Endothelial cell of umbilical vein (primary cell): ENCODE data around the gene ERGIC2. TPM values are rescaled to one million over a fixed set of nuclear protein-coding genes. Genes with fewer than 3 reads are reported as not detected.

Experiments
- BruUV-seq: library from RNA; stranded (reverse); fragments of 400-500 nt; replicated peaks from 2 replicates; lab custom pipeline; 2021; lab: Mats Ljungman, UMichigan
- CTCF ChIA-PET: fragments of 300-600, 350-600 bp; sonication (Branson Sonifier 250); formaldehyde crosslinking; loops from one replicate; lab custom pipeline; 2021; ENCODE audit warnings: antibody characterized with exemption, inconsistent platforms; lab: Charles Lee
- POLR2A ChIA-PET: fragments of 300-600, 350-600 bp; sonication (Branson Sonifier 250); formaldehyde crosslinking; loops from one replicate; lab custom pipeline; 2021; ENCODE audit warnings: antibody characterized with exemption, inconsistent platforms; lab: Charles Lee
- DNase-seq: peaks from one replicate; pipeline ENCODE4 v3.0.0-alpha.2; 2011; ENCODE audit warnings: low read depth, low spot score
- FAIRE-seq: peaks from 2 replicates; lab custom pipeline; 2011; peaks lifted over from hg19 to GRCh38; lab: Jason Lieb, UNC
- H2AFZ ChIP-seq: 2 replicates; pipeline ENCODE4 v1.6.0; 2012; ENCODE audit warnings: low read depth, low read length, control low read depth, inconsistent platforms
- H3K27ac ChIP-seq: 2 replicates; pipeline ENCODE4 v1.5.1; 2011; ENCODE audit warnings: low read depth, mild to moderate bottlenecking, control low read depth, low read length, moderate library complexity; ENCODE audit not compliant: insufficient read depth
- H3K27me3 ChIP-seq, 2 experiments: 2 replicates each; pipeline versions ENCODE4 v1.6.0 to v1.6.1; 2011; ENCODE audit warnings: low read length in 2 of 2, mixed read lengths in 1 of 2; ENCODE audit not compliant: control insufficient read depth in 2 of 2, insufficient read depth in 2 of 2
- H3K36me3 ChIP-seq, 2 experiments: 2 replicates in 1 of 2; 3 replicates in 1 of 2; pipeline ENCODE4 v1.5.1; 2011; ENCODE audit warnings: low read length in 2 of 2, mild to moderate bottlenecking in 1 of 2, moderate library complexity in 1 of 2; ENCODE audit not compliant: control insufficient read depth in 2 of 2, insufficient read depth in 2 of 2; ENCODE audit errors: extremely low read depth in 1 of 2
- H3K4me1 ChIP-seq: 3 replicates; pipeline ENCODE4 v1.5.1; 2011; ENCODE audit warnings: mild to moderate bottlenecking, low read length; ENCODE audit not compliant: control insufficient read depth, insufficient read depth; ENCODE audit errors: extremely low read depth
- H3K4me2 ChIP-seq: 2 replicates; pipeline ENCODE4 v1.6.1; 2011; ENCODE audit warnings: low read length, control low read depth, mixed read lengths; ENCODE audit not compliant: insufficient read depth
- H3K4me3 ChIP-seq, 3 experiments: fragments of 200-600 bp in 1 of 3; sonication (generic), shearing (Covaris generic) in 1 of 3; replicated peaks in 1 of 3; 2 replicates each; pipeline ENCODE4 v1.5.1; 2011 to 2016; ENCODE audit warnings: control low read depth in 3 of 3, low read length in 3 of 3, mild to moderate bottlenecking in 2 of 3, inconsistent platforms in 1 of 3, low read depth in 1 of 3, moderate library complexity in 1 of 3; ENCODE audit not compliant: insufficient read depth in 1 of 3
- H3K79me2 ChIP-seq: 2 replicates; pipeline ENCODE4 v1.6.0; 2012; ENCODE audit warnings: low read length, inconsistent platforms; ENCODE audit not compliant: control insufficient read depth, insufficient read depth
- H3K9ac ChIP-seq: replicated peaks from 2 replicates; pipeline ENCODE3; 2011; ENCODE audit warnings: low read length, control low read depth; ENCODE audit not compliant: insufficient read depth; ENCODE audit errors: extremely low read depth
- H3K9me1 ChIP-seq: replicated peaks from 3 replicates; pipeline ENCODE4 v1.6.0; 2011; ENCODE audit warnings: mild to moderate bottlenecking, low read length; ENCODE audit not compliant: control insufficient read depth, insufficient read depth; ENCODE audit errors: extremely low read depth
- H3K9me3 ChIP-seq: replicated peaks from 2 replicates; pipeline ENCODE4 v1.5.1; 2012; ENCODE audit warnings: low read length, inconsistent platforms; ENCODE audit not compliant: control insufficient read depth, insufficient read depth
- H4K20me1 ChIP-seq: replicated peaks from 2 replicates; pipeline ENCODE3; 2011; ENCODE audit warnings: mild to moderate bottlenecking, low read length; ENCODE audit not compliant: control insufficient read depth, insufficient read depth; ENCODE audit errors: extremely low read depth
- CTCF ChIP-seq, 2 donors: IDR thresholded peaks; 1 replicate in 1 of 2; 2 replicates in 1 of 2; pipeline ENCODE4 v1.5.1; 2011; ENCODE audit warnings: low read length in 2 of 2, mild to moderate bottlenecking in 2 of 2, moderate library complexity in 2 of 2, control low read depth in 1 of 2, inconsistent platforms in 1 of 2, low read depth in 1 of 2; ENCODE audit not compliant: insufficient read depth in 1 of 2; ENCODE audit errors: extremely low read depth in 1 of 2
- EZH2 ChIP-seq: IDR thresholded peaks from 2 replicates; pipeline ENCODE4 v1.6.1; 2012; ENCODE audit warnings: borderline replicate concordance, low read depth, mild to moderate bottlenecking, moderate library complexity, low read length, inconsistent platforms; ENCODE audit not compliant: severe bottlenecking
- FOS ChIP-seq: IDR thresholded peaks from 2 replicates; pipeline ENCODE4 v1.6.1; 2011; ENCODE audit warnings: mild to moderate bottlenecking, low read length, moderate library complexity, borderline replicate concordance; ENCODE audit not compliant: insufficient read depth
- GATA2 ChIP-seq: IDR thresholded peaks from 2 replicates; pipeline ENCODE4 v1.7.0; 2011; ENCODE audit warnings: low read depth, mild to moderate bottlenecking, moderate library complexity, mixed read lengths, low read length; ENCODE audit not compliant: insufficient read length, insufficient read depth
- JUN ChIP-seq: IDR thresholded peaks from 2 replicates; pipeline ENCODE4 v1.6.1; 2011; ENCODE audit warnings: borderline replicate concordance, low read depth; ENCODE audit not compliant: insufficient read length, insufficient read depth
- MAX ChIP-seq: IDR thresholded peaks from 2 replicates; pipeline ENCODE4 v1.6.1; 2011; ENCODE audit not compliant: insufficient read depth, insufficient read length
- MYC ChIP-seq: IDR thresholded peaks from one replicate; pipeline ENCODE4 v1.6.1; 2011; ENCODE audit warnings: mild to moderate bottlenecking, low read depth, low read length
- POLR2A ChIP-seq: IDR thresholded peaks from 2 replicates; pipeline ENCODE4 v1.6.1; 2012; ENCODE audit warnings: low read depth, mild to moderate bottlenecking, control low read depth, low read length
- POLR2AphosphoS5 ChIP-seq: IDR thresholded peaks from 2 replicates; pipeline ENCODE4 v1.6.1; 2012; ENCODE audit warnings: low read depth, mild to moderate bottlenecking, control low read depth, low read length, moderate library complexity; ENCODE audit not compliant: insufficient read depth
- dilution Hi-C: fragments of 300-500 bp; cut with MboI; formaldehyde crosslinking; loops from one replicate; pipeline ENCODE4 v1.15.0; 2019; ENCODE audit warnings: low sequenced_read_pairs; ENCODE audit not compliant: extremely low pct_ligation_motif_present
- intact Hi-C: fragments of 100-400 bp; cut with micrococcal nuclease; formaldehyde crosslinking; loops from one replicate; pipeline ENCODE4 v1.10.0; 2022
- polyA plus RNA-seq, 4 experiments: library from polyadenylated mRNA; depleted of rRNA in 3 of 4; stranded (reverse) in 3 of 4; unstranded in 1 of 4; fragments of >200 nt; gene quantifications; 2 replicates each; pipeline versions ENCODE4 v1.2.1 to v1.2.3, GENCODE V29; 2011 to 2012; ENCODE audit warnings: missing spikeins in 1 of 4
- total RNA-seq: library from RNA; stranded (reverse); gene quantifications from 2 replicates; pipeline ENCODE4 v1.2.3, GENCODE V29; 2021

Gene ERGIC2
- total and polyA plus RNA-seq, 2 donors (not counting 3 experiments of a cell fraction or from before 2014, with no cell fraction given): 20.3 to 60.6 TPM

DNA sequence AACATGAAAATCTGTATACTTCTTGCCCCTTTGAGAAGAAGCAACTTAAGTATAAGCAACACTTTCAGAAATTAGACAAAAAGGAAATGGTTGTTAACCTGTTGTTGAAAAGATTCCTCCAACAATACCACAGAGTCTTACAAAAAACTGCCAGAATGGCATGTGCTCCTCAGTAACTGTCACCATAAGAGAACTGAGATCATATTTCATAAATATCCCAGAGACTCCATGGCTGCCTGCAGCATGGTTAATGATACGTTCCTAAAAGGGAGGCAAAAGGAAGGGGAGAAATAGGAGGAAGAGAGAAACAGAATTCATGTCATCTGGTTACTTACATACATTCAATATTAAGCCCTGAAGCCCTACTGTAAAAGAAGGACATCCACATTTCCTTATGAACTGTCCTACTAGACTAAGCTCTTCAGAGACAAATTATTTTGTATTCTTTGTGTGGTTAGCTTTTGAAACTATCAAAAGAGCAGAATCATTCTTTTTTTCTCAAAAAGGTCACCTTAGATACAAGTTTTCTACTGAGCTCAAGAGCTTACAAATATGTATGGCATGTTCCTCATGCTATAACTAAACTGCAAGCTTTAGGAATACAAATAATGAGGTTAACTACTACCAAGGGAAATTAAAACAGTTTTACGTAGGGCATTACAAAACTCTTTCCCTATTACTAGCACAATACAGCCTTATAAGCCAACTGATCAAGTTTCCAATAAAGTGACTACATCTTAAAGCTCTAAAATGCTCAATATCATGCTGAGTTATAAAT, 37.8 kb downstream of the ERGIC2 start:
- no peak overlapping the region for H3K4me3 ChIP-seq
- CTCF ChIA-PET: interaction anchor here (1.4 kb wide), 2 partner anchors 255 kb away, joined by 3 read pairs; no protein-coding TSS in a partner anchor
- dilution Hi-C loops: no loop called here
- no peaks in the 10 kb centered on the region for H3K79me2 ChIP-seq
- TF ChIP-seq CTCF (IDR thresholded peaks at IDR 0.05; ENCODE audit: extremely low read depth in 1 of 2, insufficient read depth in 1 of 2, low read depth in 1 of 2, low read length in 2 of 2): no peak
- no peak for TF ChIP-seq POLR2A
- no peak for TF ChIP-seq JUN
- no peak for TF ChIP-seq MYC
- TF ChIP-seq FOS: no peak
- no peak for TF ChIP-seq MAX
- TF ChIP-seq POLR2AphosphoS5: no peak
- no peak for TF ChIP-seq EZH2
- TF ChIP-seq GATA2: no peak
- H3K4me2 ChIP-seq: no peak overlapping the region
- BruUV-seq: no TSS peak
- no peak overlapping the region for H2AFZ ChIP-seq
- DNase-seq: no peak
- no peak overlapping the region for H3K9ac ChIP-seq
- POLR2A ChIA-PET: no interaction called here
- no peak for FAIRE-seq
- H3K27ac ChIP-seq: no peak overlapping the region
- H4K20me1 ChIP-seq: no peaks in the 10 kb centered on the region
- intact Hi-C loops: no loop called here
- peaks cover 0 to 2% of the 10 kb centered on the region in 2 experiments for H3K36me3 ChIP-seq
- no peaks in the 10 kb centered on the region for H3K9me3 ChIP-seq
- H3K9me1 ChIP-seq: no peaks in the 10 kb centered on the region
- H3K4me1 ChIP-seq: no peaks in the 10 kb centered on the region
- no peaks in the 10 kb centered on the region for H3K27me3 ChIP-seq
